HepG2 (cell line): ENCODE measurements around the gene CNTN4. TPM values are rescaled to one million over a fixed set of nuclear protein-coding genes. Genes with fewer than 3 reads are reported as not detected.

Source experiments
- ATAC-seq: fragments of 200-7000 bp; cut with Tn5 transposase; 3 replicates; pipeline ENCODE4 v1.9.1; 2020; ENCODE audit warnings: mild to moderate bottlenecking, moderate library complexity
- BruUV-seq: library from RNA; stranded (reverse); fragments of 400-500 nt; replicated peaks from 2 replicates; lab custom pipeline; 2021; lab: Mats Ljungman, UMichigan
- CTCF ChIA-PET: fragments of 300-600 bp; formaldehyde crosslinking; extraction: SDS; loops from one replicate; lab custom pipeline; 2021; ENCODE audit warnings: low total read pairs, inconsistent platforms, low intra/inter-chr PET ratio; lab: Yijun Ruan, JAX
- POLR2A ChIA-PET: fragments of 350-600 bp; sonication (Branson Sonifier 250); formaldehyde crosslinking; loops from one replicate; lab custom pipeline; 2020; ENCODE audit warnings: antibody characterized with exemption, inconsistent platforms; lab: Yijun Ruan, JAX
- DNase-seq: peaks from one replicate; pipeline ENCODE4 v3.0.0-alpha.2; 2015; ENCODE audit warnings: low spot score
- FAIRE-seq: peaks from 3 replicates; lab custom pipeline; 2011; peaks lifted over from hg19 to GRCh38; lab: Jason Lieb, UNC
- H2AFZ ChIP-seq: one replicate; pipeline ENCODE4 v1.6.1; 2011; ENCODE audit warnings: low read length, inconsistent platforms
- H3K27ac ChIP-seq: fragments of 300-600 bp; 3 replicates; pipeline ENCODE4 v1.8.0; 2011; ENCODE audit warnings: mixed run types, mild to moderate bottlenecking, mixed read lengths, low read length, inconsistent platforms; ENCODE audit not compliant: insufficient read depth; ENCODE audit errors: extremely low read length
- H3K27me3 ChIP-seq, 2 experiments: fragments of 200-600 bp in 1 of 2; 2 replicates in 1 of 2; 3 replicates in 1 of 2; pipeline versions ENCODE4 v1.6.0 to v1.8.0; 2011; ENCODE audit warnings: low read length in 2 of 2, mild to moderate bottlenecking in 2 of 2, moderate library complexity in 2 of 2, inconsistent platforms in 1 of 2; ENCODE audit not compliant: insufficient read depth in 2 of 2, control insufficient read depth in 1 of 2
- H3K36me3 ChIP-seq, 2 experiments: fragments of 200-600 bp in 1 of 2; replicated peaks in 1 of 2; 2 replicates in 1 of 2; 3 replicates in 1 of 2; pipeline versions ENCODE4 v1.5.1 to v1.8.0; 2011; ENCODE audit warnings: low read length in 2 of 2, inconsistent platforms in 1 of 2; ENCODE audit not compliant: insufficient read depth in 2 of 2, control insufficient read depth in 1 of 2
- H3K4me1 ChIP-seq: 2 replicates; pipeline ENCODE4 v1.5.1; 2012; ENCODE audit warnings: low read length, inconsistent platforms; ENCODE audit not compliant: insufficient read depth
- H3K4me2 ChIP-seq: 2 replicates; pipeline ENCODE4 v1.6.0; 2011; ENCODE audit warnings: low read depth, low read length, inconsistent platforms
- H3K4me3 ChIP-seq, 3 experiments: fragments of 200-600 bp in 1 of 3; sonication (generic), shearing (Covaris generic) in 1 of 3; replicated peaks in 1 of 3; 2 replicates each; pipeline ENCODE4 v1.5.1; 2011 to 2016; ENCODE audit warnings: low read length in 3 of 3, inconsistent platforms in 2 of 3, low read depth in 2 of 3, mild to moderate bottlenecking in 2 of 3, control low read depth in 1 of 3, mixed read lengths in 1 of 3; ENCODE audit not compliant: insufficient read depth in 1 of 3
- H3K79me2 ChIP-seq: one replicate; pipeline ENCODE4 v1.6.1; 2011; ENCODE audit warnings: low read length, inconsistent platforms; ENCODE audit not compliant: insufficient read depth
- H3K9ac ChIP-seq: 2 replicates; pipeline ENCODE4 v1.6.0; 2011; ENCODE audit warnings: mild to moderate bottlenecking, low read depth, low read length, inconsistent platforms; ENCODE audit not compliant: insufficient read depth
- H3K9me3 ChIP-seq: 2 replicates; pipeline ENCODE4 v1.5.1; 2012; ENCODE audit warnings: mild to moderate bottlenecking, low read length
- H4K20me1 ChIP-seq: 2 replicates; pipeline ENCODE4 v1.6.0; 2011; ENCODE audit warnings: inconsistent platforms, mild to moderate bottlenecking, low read length, moderate library complexity; ENCODE audit not compliant: insufficient read depth
- CEBPG ChIP-seq: IDR thresholded peaks from 2 replicates; pipeline ENCODE4 v1.6.1; 2016
- DMAP1 ChIP-seq: IDR thresholded peaks from 2 replicates; pipeline ENCODE4 v1.6.1; 2016
- ELF4 ChIP-seq: sonication (generic); formaldehyde crosslinking; IDR thresholded peaks from 2 replicates; pipeline ENCODE4 v1.5.0; 2020; ENCODE audit warnings: missing genetic modification reagents, mild to moderate bottlenecking, moderate library complexity, borderline replicate concordance
- ESRRA ChIP-seq: sonication (generic); formaldehyde crosslinking; IDR thresholded peaks from 2 replicates; pipeline ENCODE4 v1.5.1; 2020; ENCODE audit warnings: mild to moderate bottlenecking, low read depth, missing genetic modification reagents
- FLYWCH1 ChIP-seq: sonication (generic); formaldehyde crosslinking; IDR thresholded peaks from 2 replicates; pipeline ENCODE4 v1.8.1; 2023; ENCODE audit warnings: mild to moderate bottlenecking, missing genetic modification reagents
- GATAD1 ChIP-seq: IDR thresholded peaks from 2 replicates; pipeline ENCODE4 v1.6.1; 2016; ENCODE audit warnings: missing genetic modification reagents, missing compliant biosample characterization
- HDAC2 ChIP-seq: sonication (generic); formaldehyde crosslinking; IDR thresholded peaks from 2 replicates; pipeline ENCODE4 v1.4.0; 2020; ENCODE audit warnings: missing genetic modification reagents
- HNRNPUL1 ChIP-seq: fragments of 200-400 bp; formaldehyde crosslinking; IDR thresholded peaks from 2 replicates; pipeline ENCODE4 v1.6.1; 2017; ENCODE audit warnings: low read depth, mild to moderate bottlenecking, low read length, moderate library complexity
- HOXA9 ChIP-seq: sonication (generic); formaldehyde crosslinking; IDR thresholded peaks from 2 replicates; pipeline ENCODE4 v1.8.1; 2022; ENCODE audit warnings: missing genetic modification reagents, mild to moderate bottlenecking, moderate library complexity, borderline replicate concordance
- POLR2G ChIP-seq: fragments of 200-400 bp; formaldehyde crosslinking; IDR thresholded peaks from 2 replicates; pipeline ENCODE4 v1.6.1; 2018; ENCODE audit warnings: mild to moderate bottlenecking, low read depth, low read length, moderate library complexity
- RAD21 ChIP-seq: fragments of 450-650 bp; formaldehyde crosslinking; IDR thresholded peaks from 2 replicates; pipeline ENCODE4 v1.5.0; 2020; ENCODE audit warnings: mild to moderate bottlenecking
- THYN1 ChIP-seq: sonication (generic); formaldehyde crosslinking; IDR thresholded peaks from 2 replicates; pipeline ENCODE4 v1.8.1; 2023; ENCODE audit warnings: low read depth, mild to moderate bottlenecking, moderate library complexity, missing genetic modification reagents, borderline replicate concordance
- ZKSCAN8 ChIP-seq: IDR thresholded peaks from 2 replicates; pipeline ENCODE4 v1.6.1; 2016; ENCODE audit warnings: borderline replicate concordance, missing genetic modification reagents, missing compliant biosample characterization
- ZNF101 ChIP-seq: sonication (generic); formaldehyde crosslinking; IDR thresholded peaks from 2 replicates; pipeline ENCODE4 v1.4.0; 2020; ENCODE audit warnings: mild to moderate bottlenecking, low read depth, missing genetic modification reagents, borderline replicate concordance
- ZNF7 ChIP-seq: IDR thresholded peaks from 2 replicates; pipeline ENCODE4 v1.6.1; 2016; ENCODE audit warnings: missing biosample characterization, missing genetic modification reagents
- WGBS: methylation state at CpG from one replicate; pipeline ENCODE4 v1.1.6; 2017; ENCODE audit warnings: low lambda C conversion rate; 5-methylcytosine and 5-hydroxymethylcytosine counted together
- in situ Hi-C: cut with HindIII; loops from 2 replicates; pipeline ENCODE4 v1.10.0; 2017; ENCODE audit warnings: low pct_unique_long_range_greater_than_20kb; ENCODE audit not compliant: extremely low pct_ligation_motif_present
- intact Hi-C: fragments of 100-400 bp; cut with micrococcal nuclease; formaldehyde crosslinking; loops from one replicate; pipeline ENCODE4 v1.10.0; 2022; ENCODE audit not compliant: unreplicated experiment
- polyA plus RNA-seq, 8 experiments: library from polyadenylated mRNA; depleted of rRNA in 3 of 8; stranded (reverse) in 7 of 8; unstranded in 1 of 8; fragments of >200 nt; fragmentation: Illumina TruSeq in 4 of 8; extraction: Trizol in 4 of 8; gene quantifications; 2 replicates each; pipeline versions ENCODE4 v1.2.1 to v1.2.3, GENCODE V29; 2011 to 2016; ENCODE audit warnings: low read depth in 4 of 8, missing spikeins in 1 of 8, mixed read lengths in 1 of 8; ENCODE audit not compliant: insufficient read depth in 1 of 8
- total RNA-seq, 5 experiments: library from RNA; depleted of rRNA; stranded (reverse); fragments of >200 nt; fragmentation: Illumina TruSeq; extraction: Trizol; gene quantifications; 2 replicates each; pipeline ENCODE4 v1.2.3, GENCODE V29; 2016; ENCODE audit warnings: low read depth in 1 of 5
- TF ChIP-seq, protein P1 (sequence below): sonication (generic); formaldehyde crosslinking; IDR thresholded peaks from 2 replicates; pipeline ENCODE4 v1.5.1; 2020; ENCODE audit warnings: mild to moderate bottlenecking, missing genetic modification reagents, borderline replicate concordance

CNTN4 gene
- total and polyA plus RNA-seq, 2 of the 13 experiments (the other 11 are each of a cell fraction or from before 2014, with no cell fraction given): 0.01 to 0.13 TPM

GRCh38 chr3:2599471-2599870 is 500.8 kb downstream of the CNTN4 start:
- Histone ChIP-seq H3K4me1 (no peaks in the 10 kb centered on the region), H3K27ac (no peak overlapping the region), H3K27me3 (no peaks in the 10 kb centered on the region), H4K20me1 (no peaks in the 10 kb centered on the region), H3K36me3 (no peaks in the 10 kb centered on the region), H3K4me3 (no peak overlapping the region), H3K9ac (no peak overlapping the region), H3K9me3 (no peaks in the 10 kb centered on the region), H2AFZ (no peak overlapping the region), H3K4me2 (no peak overlapping the region), H3K79me2 (no peaks in the 10 kb centered on the region)
- DNase-seq (no peak), FAIRE-seq (no peak), ATAC-seq (no peak)
- ChIA-PET CTCF (no interaction called here), POLR2A (no interaction called here)
- no TSS peak for BruUV-seq
- intact Hi-C loops (no loop called here), in situ Hi-C loops (no loop called here)
- 36% methylated on average over 1 of the region's 1 CpG for WGBS
- no peak for TF ChIP-seq ZNF7 (CRISPR knock-in tag)
- no peak for TF ChIP-seq FLYWCH1
- no peak for TF ChIP-seq HOXA9
- no peak for TF ChIP-seq CEBPG
- TF ChIP-seq HNRNPUL1: no peak
- TF ChIP-seq, all 625 proteins: peak for 0

- ChIA-PET POLR2A (no interaction called here), CTCF (no interaction called here)
- Histone ChIP-seq H3K9ac (no peak overlapping the region), H3K79me2 (no peaks in the 10 kb centered on the region), H3K4me3 (no peak overlapping the region), H3K27ac (no peak overlapping the region), H3K9me3 (peaks cover 4% of the 10 kb centered on the region; the same call in 1 of the 2 replicates), H4K20me1 (no peaks in the 10 kb centered on the region), H3K4me2 (no peak overlapping the region), H3K4me1 (no peaks in the 10 kb centered on the region), H3K36me3 (no peaks in the 10 kb centered on the region), H2AFZ (no peak overlapping the region), H3K27me3 (no peaks in the 10 kb centered on the region)
- ATAC-seq: no peak
- WGBS: 4% methylated on average over 5 of the region's 5 CpGs
- FAIRE-seq: no peak
- no TSS peak for BruUV-seq
- intact Hi-C loops (no loop called here), in situ Hi-C loops (no loop called here)
- no peak for DNase-seq
- TF ChIP-seq ESRRA (CRISPR knock-in tag): no peak
- TF ChIP-seq GATAD1 (CRISPR knock-in tag): no peak
- no peak for TF ChIP-seq DMAP1 (CRISPR knock-in tag)
- TF ChIP-seq THYN1 (CRISPR knock-in tag): no peak
- no peak for TF ChIP-seq RAD21 (CRISPR knock-in tag)
- TF ChIP-seq ZNF101 (CRISPR knock-in tag): no peak
- TF ChIP-seq, protein P1, sequence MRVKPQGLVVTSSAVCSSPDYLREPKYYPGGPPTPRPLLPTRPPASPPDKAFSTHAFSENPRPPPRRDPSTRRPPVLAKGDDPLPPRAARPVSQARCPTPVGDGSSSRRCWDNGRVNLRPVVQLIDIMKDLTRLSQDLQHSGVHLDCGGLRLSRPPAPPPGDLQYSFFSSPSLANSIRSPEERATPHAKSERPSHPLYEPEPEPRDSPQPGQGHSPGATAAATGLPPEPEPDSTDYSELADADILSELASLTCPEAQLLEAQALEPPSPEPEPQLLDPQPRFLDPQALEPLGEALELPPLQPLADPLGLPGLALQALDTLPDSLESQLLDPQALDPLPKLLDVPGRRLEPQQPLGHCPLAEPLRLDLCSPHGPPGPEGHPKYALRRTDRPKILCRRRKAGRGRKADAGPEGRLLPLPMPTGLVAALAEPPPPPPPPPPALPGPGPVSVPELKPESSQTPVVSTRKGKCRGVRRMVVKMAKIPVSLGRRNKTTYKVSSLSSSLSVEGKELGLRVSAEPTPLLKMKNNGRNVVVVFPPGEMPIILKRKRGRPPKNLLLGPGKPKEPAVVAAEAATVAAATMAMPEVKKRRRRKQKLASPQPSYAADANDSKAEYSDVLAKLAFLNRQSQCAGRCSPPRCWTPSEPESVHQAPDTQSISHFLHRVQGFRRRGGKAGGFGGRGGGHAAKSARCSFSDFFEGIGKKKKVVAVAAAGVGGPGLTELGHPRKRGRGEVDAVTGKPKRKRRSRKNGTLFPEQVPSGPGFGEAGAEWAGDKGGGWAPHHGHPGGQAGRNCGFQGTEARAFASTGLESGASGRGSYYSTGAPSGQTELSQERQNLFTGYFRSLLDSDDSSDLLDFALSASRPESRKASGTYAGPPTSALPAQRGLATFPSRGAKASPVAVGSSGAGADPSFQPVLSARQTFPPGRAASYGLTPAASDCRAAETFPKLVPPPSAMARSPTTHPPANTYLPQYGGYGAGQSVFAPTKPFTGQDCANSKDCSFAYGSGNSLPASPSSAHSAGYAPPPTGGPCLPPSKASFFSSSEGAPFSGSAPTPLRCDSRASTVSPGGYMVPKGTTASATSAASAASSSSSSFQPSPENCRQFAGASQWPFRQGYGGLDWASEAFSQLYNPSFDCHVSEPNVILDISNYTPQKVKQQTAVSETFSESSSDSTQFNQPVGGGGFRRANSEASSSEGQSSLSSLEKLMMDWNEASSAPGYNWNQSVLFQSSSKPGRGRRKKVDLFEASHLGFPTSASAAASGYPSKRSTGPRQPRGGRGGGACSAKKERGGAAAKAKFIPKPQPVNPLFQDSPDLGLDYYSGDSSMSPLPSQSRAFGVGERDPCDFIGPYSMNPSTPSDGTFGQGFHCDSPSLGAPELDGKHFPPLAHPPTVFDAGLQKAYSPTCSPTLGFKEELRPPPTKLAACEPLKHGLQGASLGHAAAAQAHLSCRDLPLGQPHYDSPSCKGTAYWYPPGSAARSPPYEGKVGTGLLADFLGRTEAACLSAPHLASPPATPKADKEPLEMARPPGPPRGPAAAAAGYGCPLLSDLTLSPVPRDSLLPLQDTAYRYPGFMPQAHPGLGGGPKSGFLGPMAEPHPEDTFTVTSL (CRISPR knock-in tag): no peak
- no peak for TF ChIP-seq ZKSCAN8
- no peak for TF ChIP-seq HDAC2 (CRISPR knock-in tag)
- TF ChIP-seq POLR2G: no peak
- TF ChIP-seq ELF4 (CRISPR knock-in tag): no peak
Observed at GRCh38 chr3:2603692-2604289, 505.1 kb downstream of the CNTN4 start.
